Testis (tissue), 3 donors: ENCODE measurements around the gene ELANE. TPM values are rescaled to one million over a fixed set of nuclear protein-coding genes. Genes with fewer than 3 reads are reported as not detected.

Experiments
- DNase-seq: peaks from one replicate; pipeline ENCODE4 v3.0.0-alpha.2; 2019
- H3K27ac ChIP-seq, 2 donors: fragments of 200-600 bp; sonication (generic); one replicate each; pipeline ENCODE4 v1.5.1; 2019
- H3K27me3 ChIP-seq: fragments of 200-600 bp; sonication (generic); one replicate; pipeline ENCODE4 v1.5.1; 2019
- H3K36me3 ChIP-seq: fragments of 200-600 bp; sonication (generic); one replicate; pipeline ENCODE4 v1.5.1; 2017; ENCODE audit warnings: low read depth; ENCODE audit errors: missing control alignments
- H3K4me1 ChIP-seq: fragments of 200-600 bp; sonication (generic); one replicate; pipeline ENCODE4 v1.5.1; 2019
- H3K4me3 ChIP-seq, 2 donors: fragments of 200-600 bp; sonication (generic); one replicate each; pipeline ENCODE4 v1.5.1; 2017 to 2019
- H3K9me3 ChIP-seq: fragments of 200-600 bp; sonication (generic); one replicate; pipeline ENCODE4 v1.5.1; 2017
- CTCF ChIP-seq, 3 experiments: fragments of 450-650 bp in 2 of 3; fragments of 200-600 bp in 1 of 3; sonication (generic) in 1 of 3; IDR thresholded peaks; one replicate each; pipeline ENCODE4 v1.5.1; 2016 to 2019; ENCODE audit warnings: antibody characterized with exemption in 3 of 3, mild to moderate bottlenecking in 2 of 3, moderate library complexity in 1 of 3
- POLR2A ChIP-seq: fragments of 450-650 bp; IDR thresholded peaks from one replicate; pipeline ENCODE4 v1.6.1; 2017; ENCODE audit warnings: antibody characterized with exemption, mild to moderate bottlenecking, moderate library complexity
- WGBS, 2 donors: methylation state at CpG; one replicate each; pipeline ENCODE4 v1.1.5; 2018; 5-methylcytosine and 5-hydroxymethylcytosine counted together
- intact Hi-C: fragments of 100-400 bp; cut with DNase I; formaldehyde crosslinking; loops from one replicate; pipeline ENCODE4 v1.15.1; 2023; ENCODE audit warnings: low total_unique reads
- polyA plus RNA-seq: library from polyadenylated mRNA; stranded (reverse); fragments of 350-450 nt; fragmentation: Illumina TruSeq; extraction: RNeasy Lipid Tissue Mini Kit (QIAGEN cat#74804); gene quantifications from one replicate; pipeline ENCODE4 v1.2.3, GENCODE V29; 2014; ENCODE audit warnings: low read depth, low replicate concordance; ENCODE audit not compliant: insufficient read depth
- total RNA-seq, 2 donors: library from RNA; depleted of rRNA; stranded (reverse); fragments of >200 nt; gene quantifications; one replicate each; pipeline ENCODE4 v1.2.3, GENCODE V29; 2016

ELANE gene
- total and polyA plus RNA-seq, 3 donors from 2014 or later, result 0.50 to 0.74 TPM; not detected in 1

GRCh38 chr19:825897-826644 lies 26.0 kb upstream of the ELANE start:
- Histone ChIP-seq H3K9me3 (no peaks in the 10 kb centered on the region), H3K27me3 (no peaks in the 10 kb centered on the region), H3K27ac (no peak overlapping the region), H3K4me3 (no peak overlapping the region), H3K4me1 (no peaks in the 10 kb centered on the region), H3K36me3 (no peaks in the 10 kb centered on the region)
- no peak for DNase-seq
- intact Hi-C loops, result no loop called here
- no peak for TF ChIP-seq POLR2A
- 82 to 84% methylated on average over 19 of the region's 19 CpGs for WGBS, 2 donors

- Histone ChIP-seq H3K4me3 (no peak overlapping the region), H3K4me1 (no peaks in the 10 kb centered on the region), H3K27ac (no peak overlapping the region), H3K27me3 (no peaks in the 10 kb centered on the region), H3K36me3 (no peaks in the 10 kb centered on the region), H3K9me3 (no peaks in the 10 kb centered on the region)
- WGBS, 2 donors, result 87 to 97% methylated on average over 7 to 11 of the region's 11 CpGs
- TF ChIP-seq CTCF (IDR thresholded peaks at IDR 0.05) (no peak), POLR2A (no peak)
- no peak for DNase-seq
- intact Hi-C loops, result no loop called here
These were observed 24.8 kb upstream of the ELANE start for GRCh38 chr19:827314-827709.

GRCh38 chr19:827710-828321 lies 24.3 kb upstream of the ELANE start, which contains the start of gene AZU1:
TSS of gene AZU1 (plus strand) at chr19:827837. CDS start at chr19:827847, 10 bp downstream.
- H3K9me3 ChIP-seq, result no peaks in the 10 kb centered on the region
- intact Hi-C loops, result no loop called here
- no peaks in the 10 kb centered on the region for H3K4me1 ChIP-seq
- H3K27ac ChIP-seq, result no peak within 1 kb of the TSS
- TF ChIP-seq POLR2A, result no peak
- no peak for TF ChIP-seq CTCF (IDR thresholded peaks at IDR 0.05)
- no peak for DNase-seq
- WGBS, 2 donors, result 76 to 77% methylated on average over 5 to 33 of the region's 33 CpGs
- no peak within 1 kb of the TSS for H3K4me3 ChIP-seq
- H3K27me3 ChIP-seq, result no peaks in the 10 kb centered on the region
- no peaks in the 10 kb centered on the region for H3K36me3 ChIP-seq

GRCh38 chr19:829129-829758 lies 22.9 kb upstream of the ELANE start:
- intact Hi-C loops, result no loop called here
- TF ChIP-seq CTCF (IDR thresholded peaks at IDR 0.05) (no peak), POLR2A (no peak)

More at GRCh38 chr19:829129-829758, 22.9 kb upstream of the ELANE start:
- DNase-seq, result no peak
- no peak overlapping the region for H3K27ac ChIP-seq
- H3K9me3 ChIP-seq, result no peaks in the 10 kb centered on the region
- H3K36me3 ChIP-seq, result no peaks in the 10 kb centered on the region
- no peaks in the 10 kb centered on the region for H3K4me1 ChIP-seq
- 73 to 77% methylated on average over 18 of the region's 18 CpGs for WGBS, 2 donors
- no peaks in the 10 kb centered on the region for H3K27me3 ChIP-seq
- H3K4me3 ChIP-seq, result no peak overlapping the region
